ENCODE results near the gene PHRF1. TPM values are rescaled to one million over a fixed set of nuclear protein-coding genes. Genes with fewer than 3 reads are reported as not detected.
"Not testable (repeated sequence)": the region's sequence is repeated elsewhere in the genome, so short reads cannot be mapped to it uniquely, and the experiment has no call there.

PHRF1 gene
- total and polyA plus RNA-seq, 7 donors: 6.6 to 29.3 (median 16.1) TPM

GRCh38 chr11:568306-569157, 7.7 kb upstream of the PHRF1 start:
- Histone ChIP-seq H3K27ac (peak overlapping the region; percentile 68 to 87 (median 76)), H3K4me1 (peaks cover 0 to 16% (median 14%) of the 10 kb centered on the region in 4 donors), H3K27me3 (no peaks in the 10 kb centered on the region), H3K4me3 (peak overlapping the region; percentile 56 to 78 (median 62)), H3K9me3 (no peaks in the 10 kb centered on the region), H3K36me3 (no peaks in the 10 kb centered on the region)
- TF ChIP-seq CTCF (IDR thresholded peaks at IDR 0.05) (no peak), POLR2AphosphoS5 (IDR thresholded peaks at IDR 0.05) (peak in 3 of 4 donors; percentile 6 to 60 (median 57))
- intact Hi-C loops (cut with DNase I): loop anchor here (2.0 kb wide), 1 partner anchor 62 kb away; the partner anchor contains the start of gene RNH1
- 1% methylated on average over 123 of the region's 123 CpGs for WGBS, 2 donors
- peak; percentile 96 for DNase-seq

- Histone ChIP-seq H3K27me3 (peaks cover 0 to under 1% (median 0%) of the 10 kb centered on the region in 3 donors), H3K9me3 (no peaks in the 10 kb centered on the region), H3K4me3 (peak overlapping the region; percentile 56 to 78 (median 62)), H3K4me1 (peaks cover 0 to 18% (median 16%) of the 10 kb centered on the region in 4 donors), H3K36me3 (no peaks in the 10 kb centered on the region), H3K27ac (peak overlapping the region; percentile 68 to 87 (median 76))
- no peak for TF ChIP-seq POLR2AphosphoS5 (IDR thresholded peaks at IDR 0.05)
- intact Hi-C loops (cut with DNase I): loop anchor here (2.0 kb wide), 1 partner anchor 63 kb away; the partner anchor contains the start of gene RNH1
- DNase-seq: no peak
- WGBS, 2 donors: 18 to 39% methylated on average over 36 of the region's 36 CpGs
These were observed 6.9 kb upstream of the PHRF1 start for GRCh38 chr11:569158-569885.

GRCh38 chr11:571802-572185, 4.5 kb upstream of the PHRF1 start:
- Histone ChIP-seq H3K9me3 (no peaks in the 10 kb centered on the region), H3K27me3 (peaks cover 0 to 12% (median 6%) of the 10 kb centered on the region in 3 donors), H3K27ac (no peak overlapping the region), H3K36me3 (no peaks in the 10 kb centered on the region), H3K4me3 (no peak overlapping the region), H3K4me1 (peaks cover 0 to 30% (median 29%) of the 10 kb centered on the region in 4 donors)
- TF ChIP-seq POLR2AphosphoS5 (IDR thresholded peaks at IDR 0.05) (no peak), POLR2A (IDR thresholded peaks at IDR 0.05) (no peak), CTCF (IDR thresholded peaks at IDR 0.05) (no peak), EP300 (IDR thresholded peaks at IDR 0.05) (no peak)
- intact Hi-C loops (cut with DNase I): no loop called here
- no peak for DNase-seq
- 78 to 81% methylated on average over 8 of the region's 8 CpGs for WGBS, 2 donors

GRCh38 chr11:573146-573759, 3.0 kb upstream of the PHRF1 start:
- peaks cover 0 to 12% (median 6%) of the 10 kb centered on the region in 3 donors for H3K27me3 ChIP-seq
- H3K4me1 ChIP-seq: peaks cover 0 to 39% (median 36%) of the 10 kb centered on the region in 4 donors
- H3K4me3 ChIP-seq: no peak overlapping the region
- intact Hi-C loops (cut with DNase I): no loop called here
- 93 to 95% methylated on average over 16 of the region's 16 CpGs for WGBS, 2 donors
- H3K27ac ChIP-seq: peak overlapping the region in 2 of 4 donors; percentile 26 to 58
- TF ChIP-seq POLR2A (IDR thresholded peaks at IDR 0.05): no peak
- no peak for TF ChIP-seq POLR2AphosphoS5 (IDR thresholded peaks at IDR 0.05)
- TF ChIP-seq CTCF (IDR thresholded peaks at IDR 0.05): no peak
- DNase-seq: no peak
- no peaks in the 10 kb centered on the region for H3K9me3 ChIP-seq
- H3K36me3 ChIP-seq: no peaks in the 10 kb centered on the region

GRCh38 chr11:574031-574570, 2.2 kb upstream of the PHRF1 start:
- H3K4me3 ChIP-seq; intact Hi-C loops (cut with DNase I); H3K9me3 ChIP-seq; H3K36me3 ChIP-seq; DNase-seq: not testable (repeated sequence)
- H3K27ac ChIP-seq: peak overlapping the region in 2 of 4 donors; percentile 5 to 58
- peaks cover 0 to 44% (median 41%) of the 10 kb centered on the region in 4 donors for H3K4me1 ChIP-seq
- WGBS, 2 donors: 56 to 58% methylated on average over 14 of the region's 14 CpGs
- peaks cover 0 to 12% (median 6%) of the 10 kb centered on the region in 3 donors for H3K27me3 ChIP-seq
